GM23248 (cell line): Measurements from ENCODE around the gene PLCH1.

Source experiments
- EZH2 ChIP-seq: fragments of 200-600 bp; sonication (generic); IDR thresholded peaks from 2 replicates; pipeline ENCODE4 v1.6.1; 2018; ENCODE audit warnings: antibody characterized with exemption, mild to moderate bottlenecking; ENCODE audit not compliant: insufficient read depth, poor library complexity, severe bottlenecking
- EZH2phosphoT487 ChIP-seq: fragments of 200-600 bp; sonication (generic); IDR thresholded peaks from 2 replicates; pipeline ENCODE4 v1.6.1; 2018; ENCODE audit warnings: antibody characterized with exemption, moderate library complexity, mild to moderate bottlenecking, low read depth; ENCODE audit not compliant: insufficient read depth

GRCh38 chr3:155435821-155436220, 309.1 kb downstream of the PLCH1 start:
- no peak for TF ChIP-seq EZH2phosphoT487
- no peak for TF ChIP-seq EZH2
